D721Med (cell line): Measurements from ENCODE around the gene REPS1.

Experiments used
- DNase-seq: peaks from one replicate; pipeline ENCODE4 v3.0.0; 2011; ENCODE audit warnings: low spot score; ENCODE audit not compliant: insufficient read length
- FAIRE-seq: peaks from 2 replicates; lab custom pipeline; 2011; peaks lifted over from hg19 to GRCh38; lab: Jason Lieb, UNC
- TF ChIP-seq, protein P1 (sequence below): IDR thresholded peaks from 2 replicates; pipeline ENCODE4 v1.5.1; 2012; ENCODE audit warnings: mild to moderate bottlenecking, control low read depth; ENCODE audit not compliant: insufficient read depth; ENCODE audit errors: missing control alignments

Gene REPS1

DNA sequence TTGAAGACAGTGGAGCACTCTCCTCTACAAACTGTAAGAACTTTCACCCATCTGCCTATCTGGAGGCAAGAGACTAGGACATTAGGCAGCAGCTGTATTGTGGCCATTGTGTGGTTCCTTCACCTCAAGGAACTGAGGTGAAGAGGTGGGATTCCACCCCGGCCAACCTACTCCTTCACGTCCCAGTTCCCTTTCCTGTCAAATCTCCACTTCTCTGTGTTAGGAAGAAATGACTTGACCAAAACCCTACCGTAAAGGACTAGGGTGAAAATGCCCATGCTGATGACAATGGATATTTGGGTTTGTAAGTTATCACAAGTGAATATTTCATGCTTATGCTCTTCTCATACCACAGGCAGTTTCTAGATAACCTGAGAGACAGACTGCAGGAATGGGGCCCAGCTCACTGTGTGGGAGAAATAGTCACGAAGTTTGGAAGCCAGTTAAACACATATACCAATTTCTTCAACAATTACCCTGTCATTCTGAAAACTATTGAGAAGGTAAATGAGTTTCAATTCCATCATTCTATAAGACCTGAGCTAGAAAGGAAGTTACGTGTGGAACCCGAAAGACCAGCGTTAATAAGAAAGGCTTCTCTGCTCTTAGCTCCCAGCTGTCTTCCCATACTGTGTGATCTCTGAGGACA, 105.6 kb downstream of the REPS1 start:
- FAIRE-seq (no peak), DNase-seq (no peak)
- TF ChIP-seq, protein P1, sequence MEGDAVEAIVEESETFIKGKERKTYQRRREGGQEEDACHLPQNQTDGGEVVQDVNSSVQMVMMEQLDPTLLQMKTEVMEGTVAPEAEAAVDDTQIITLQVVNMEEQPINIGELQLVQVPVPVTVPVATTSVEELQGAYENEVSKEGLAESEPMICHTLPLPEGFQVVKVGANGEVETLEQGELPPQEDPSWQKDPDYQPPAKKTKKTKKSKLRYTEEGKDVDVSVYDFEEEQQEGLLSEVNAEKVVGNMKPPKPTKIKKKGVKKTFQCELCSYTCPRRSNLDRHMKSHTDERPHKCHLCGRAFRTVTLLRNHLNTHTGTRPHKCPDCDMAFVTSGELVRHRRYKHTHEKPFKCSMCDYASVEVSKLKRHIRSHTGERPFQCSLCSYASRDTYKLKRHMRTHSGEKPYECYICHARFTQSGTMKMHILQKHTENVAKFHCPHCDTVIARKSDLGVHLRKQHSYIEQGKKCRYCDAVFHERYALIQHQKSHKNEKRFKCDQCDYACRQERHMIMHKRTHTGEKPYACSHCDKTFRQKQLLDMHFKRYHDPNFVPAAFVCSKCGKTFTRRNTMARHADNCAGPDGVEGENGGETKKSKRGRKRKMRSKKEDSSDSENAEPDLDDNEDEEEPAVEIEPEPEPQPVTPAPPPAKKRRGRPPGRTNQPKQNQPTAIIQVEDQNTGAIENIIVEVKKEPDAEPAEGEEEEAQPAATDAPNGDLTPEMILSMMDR: no peak

DNA sequence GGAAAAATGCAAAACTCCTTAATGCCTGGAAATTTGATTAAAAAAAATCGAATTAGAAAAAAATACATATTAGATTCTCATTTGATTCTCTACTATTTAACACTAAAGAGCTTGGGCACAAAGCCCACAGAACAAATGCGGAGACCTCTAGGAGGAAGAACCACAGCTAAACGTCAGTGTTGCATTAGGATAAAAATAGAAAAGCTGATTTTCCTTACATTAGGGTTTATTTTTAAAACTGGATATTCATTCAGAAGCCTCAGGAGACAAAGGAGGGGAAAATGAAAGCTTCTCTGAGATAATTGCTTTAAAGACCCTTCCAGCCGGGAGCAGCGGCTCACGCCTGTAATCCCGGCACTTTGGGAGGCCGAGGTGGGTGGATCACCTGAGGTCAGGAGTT, 114.9 kb downstream of the REPS1 start:
- TF ChIP-seq, protein P1: no peak
- DNase-seq (no peak), FAIRE-seq (no peak)

GRCh38 chr6:138869398-138869797, 118.7 kb downstream of the REPS1 start:
- DNase-seq (no peak), FAIRE-seq (no peak)
- TF ChIP-seq, protein P1: no peak

GRCh38 chr6:138868181-138868580, 119.9 kb downstream of the REPS1 start:
- TF ChIP-seq, protein P1: no peak
- FAIRE-seq (no peak), DNase-seq (no peak)

- TF ChIP-seq, protein P1: no peak
- FAIRE-seq: no peak
- DNase-seq: no peak
Observed at GRCh38 chr6:138865480-138866109, 122.5 kb downstream of the REPS1 start.

DNA sequence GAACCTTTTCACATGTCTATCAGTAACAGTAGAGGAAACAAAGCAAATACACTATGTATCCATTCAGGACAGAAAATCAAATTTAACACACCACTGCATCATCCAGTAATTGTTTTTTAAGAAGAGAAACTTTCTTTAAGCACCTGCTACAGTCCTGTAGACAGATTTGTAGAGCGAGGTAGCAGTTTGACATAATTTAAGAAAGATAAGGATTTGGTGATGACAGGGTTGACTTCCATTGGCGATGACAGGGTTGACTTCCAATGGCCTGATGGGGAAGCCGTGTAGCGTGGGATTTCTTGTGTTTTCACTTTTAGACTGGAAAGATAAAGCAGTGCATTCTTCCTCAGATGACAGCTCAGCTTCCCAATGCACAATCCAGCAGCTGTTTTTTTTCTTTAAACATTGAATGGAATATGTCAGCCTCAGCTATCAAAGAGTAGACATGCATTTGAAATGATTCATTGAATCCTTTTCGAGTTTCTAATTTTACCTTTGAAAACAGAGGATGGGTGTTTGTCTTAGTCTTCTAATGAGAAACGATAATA, 123.6 kb downstream of the REPS1 start:
- FAIRE-seq: no peak
- DNase-seq: no peak
- TF ChIP-seq, protein P1: no peak

DNA sequence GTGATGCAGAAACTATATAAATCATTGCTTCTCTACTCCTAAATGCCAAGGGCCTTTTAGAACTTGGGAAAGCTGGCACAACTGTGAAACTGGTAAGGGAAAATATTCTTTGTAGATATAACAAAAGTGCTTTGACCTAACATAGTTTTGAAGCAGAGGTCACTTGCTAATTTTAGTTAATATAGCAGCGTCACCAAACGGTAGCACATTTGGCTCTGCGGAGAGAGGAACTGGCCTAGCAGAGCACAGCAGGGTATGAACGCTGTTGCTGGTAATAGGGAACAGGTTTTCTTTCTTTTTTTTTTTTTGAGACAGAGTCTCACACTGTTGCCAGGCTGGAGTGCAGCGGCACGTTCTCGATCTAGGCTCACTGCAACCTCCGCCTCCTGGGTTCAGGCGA, 124.7 kb downstream of the REPS1 start:
- FAIRE-seq: no peak
- TF ChIP-seq, protein P1: no peak
- DNase-seq: no peak
